Measurements from ENCODE around the gene MBP.

MBP gene

DNA sequence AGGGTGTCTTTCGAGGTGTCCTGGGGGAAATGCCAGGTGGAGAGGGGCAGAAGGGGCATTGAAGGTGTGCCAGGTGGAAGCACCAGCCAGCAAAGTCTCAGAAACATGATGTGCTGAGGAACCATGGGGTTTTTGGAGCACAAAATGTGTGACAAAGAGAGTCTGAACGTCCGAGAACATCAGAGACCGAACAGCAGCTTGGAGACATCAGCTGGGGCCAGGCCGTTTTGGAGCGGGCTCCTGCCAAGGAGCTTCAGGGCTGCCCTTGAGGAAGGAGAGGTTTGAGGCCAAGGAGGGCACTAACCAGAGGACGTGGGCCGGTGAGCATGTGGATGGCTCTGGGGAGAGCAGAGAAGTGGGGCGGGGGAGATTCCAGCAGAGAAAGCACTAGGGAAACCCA, 5.3 kb upstream of the MBP start:
- peaks cover 11% of the 10 kb centered on the region for H3K4me1 ChIP-seq (ENCODE audit: control insufficient read depth, insufficient read depth, low read length)
- no peaks in the 10 kb centered on the region for H3K27me3 ChIP-seq (ENCODE audit: control insufficient read depth, insufficient read depth, low read length)
- no peak overlapping the region for H3K4me3 ChIP-seq (ENCODE audit: low read length)
- H3K9ac ChIP-seq (ENCODE audit: low read length), result no peak overlapping the region
- H3K36me3 ChIP-seq (ENCODE audit: control insufficient read depth, insufficient read depth, low read length), result no peaks in the 10 kb centered on the region
- no peaks in the 10 kb centered on the region for H3K9me3 ChIP-seq (ENCODE audit: control insufficient read depth, low read length)

DNA sequence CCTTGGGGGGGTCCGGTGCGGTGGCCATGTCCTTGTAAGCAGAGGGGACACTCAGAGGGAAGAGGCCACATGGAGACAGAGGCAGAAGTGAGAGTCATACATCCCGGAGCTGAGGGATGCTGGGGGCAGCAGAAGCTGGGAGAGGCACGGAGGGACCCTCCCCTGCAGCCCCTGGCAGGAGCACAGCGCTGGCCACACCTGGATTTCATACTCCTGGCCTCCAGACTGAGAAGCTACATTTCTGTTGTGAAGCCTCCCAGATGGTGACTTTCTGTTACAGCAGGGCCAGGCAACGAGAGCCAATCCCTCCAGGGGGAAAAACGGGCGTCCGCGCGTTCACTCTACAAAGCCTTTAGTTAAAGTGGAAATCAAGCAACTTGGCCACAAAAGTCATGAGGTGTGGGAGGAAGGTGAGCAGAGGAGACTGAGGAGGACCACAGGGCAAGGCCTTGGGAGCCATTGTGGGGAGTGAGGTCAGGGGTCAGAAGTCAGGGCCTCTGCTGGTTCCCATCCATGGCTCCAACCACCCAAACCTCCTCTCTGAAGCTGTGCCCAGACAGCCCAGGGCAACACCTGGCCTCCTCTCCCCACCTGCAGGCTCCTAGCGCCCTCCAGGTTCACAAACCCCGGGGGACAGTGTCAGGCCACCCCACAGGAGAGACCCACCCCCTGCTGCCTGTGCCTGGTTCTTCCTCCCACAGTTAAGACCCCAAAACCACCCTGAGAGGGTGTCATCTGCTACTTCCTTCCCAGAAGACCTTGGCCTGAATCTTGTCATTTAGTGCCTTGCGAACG, 4.5 kb upstream of the MBP start:
- no peak overlapping the region for H3K9ac ChIP-seq (ENCODE audit: low read length)
- H3K27me3 ChIP-seq (ENCODE audit: control insufficient read depth, insufficient read depth, low read length), result no peaks in the 10 kb centered on the region
- no peaks in the 10 kb centered on the region for H3K36me3 ChIP-seq (ENCODE audit: control insufficient read depth, insufficient read depth, low read length)
- H3K4me3 ChIP-seq (ENCODE audit: low read length), result no peak overlapping the region
- H3K9me3 ChIP-seq (ENCODE audit: control insufficient read depth, low read length), result no peaks in the 10 kb centered on the region
- peaks cover 11% of the 10 kb centered on the region for H3K4me1 ChIP-seq (ENCODE audit: control insufficient read depth, insufficient read depth, low read length)

DNA sequence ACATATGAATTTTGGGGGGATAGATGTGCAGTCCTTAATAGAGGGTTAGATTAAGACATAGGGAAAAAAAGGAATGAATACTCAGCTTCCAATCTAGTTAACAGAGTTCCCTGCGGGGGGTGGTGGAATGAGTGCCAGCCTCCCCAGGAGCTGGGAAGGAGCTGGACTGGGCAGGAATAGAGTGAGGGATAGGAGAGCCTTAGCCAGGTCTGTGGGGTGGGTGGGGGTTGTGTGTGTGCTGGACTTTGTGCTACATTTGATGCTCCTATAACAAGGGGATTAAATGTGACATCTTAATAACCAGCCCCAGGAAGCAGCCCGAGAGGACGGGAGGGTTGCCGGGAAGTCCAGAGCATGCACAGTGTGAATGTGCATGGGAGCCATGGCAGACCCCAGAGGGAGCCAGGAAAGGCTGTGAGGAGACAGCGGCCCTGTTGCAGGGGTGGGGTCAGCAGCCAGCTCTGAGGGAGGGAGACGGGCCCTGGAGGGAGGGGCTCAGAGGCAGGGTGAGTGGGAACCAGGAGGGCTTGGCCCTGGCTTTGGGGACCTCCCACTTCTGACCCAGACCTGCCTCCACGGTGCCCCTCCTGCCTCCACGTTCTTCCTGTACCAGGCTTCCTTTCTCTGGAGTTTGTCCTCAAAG, 3.6 kb upstream of the MBP start:
- Histone ChIP-seq H3K4me1 (ENCODE audit: control insufficient read depth, insufficient read depth, low read length) (peaks cover 11% of the 10 kb centered on the region), H3K27me3 (ENCODE audit: control insufficient read depth, insufficient read depth, low read length) (no peaks in the 10 kb centered on the region), H3K9me3 (ENCODE audit: control insufficient read depth, low read length) (no peaks in the 10 kb centered on the region), H3K4me3 (ENCODE audit: low read length) (no peak overlapping the region), H3K9ac (ENCODE audit: low read length) (no peak overlapping the region), H3K36me3 (ENCODE audit: control insufficient read depth, insufficient read depth, low read length) (no peaks in the 10 kb centered on the region)

DNA sequence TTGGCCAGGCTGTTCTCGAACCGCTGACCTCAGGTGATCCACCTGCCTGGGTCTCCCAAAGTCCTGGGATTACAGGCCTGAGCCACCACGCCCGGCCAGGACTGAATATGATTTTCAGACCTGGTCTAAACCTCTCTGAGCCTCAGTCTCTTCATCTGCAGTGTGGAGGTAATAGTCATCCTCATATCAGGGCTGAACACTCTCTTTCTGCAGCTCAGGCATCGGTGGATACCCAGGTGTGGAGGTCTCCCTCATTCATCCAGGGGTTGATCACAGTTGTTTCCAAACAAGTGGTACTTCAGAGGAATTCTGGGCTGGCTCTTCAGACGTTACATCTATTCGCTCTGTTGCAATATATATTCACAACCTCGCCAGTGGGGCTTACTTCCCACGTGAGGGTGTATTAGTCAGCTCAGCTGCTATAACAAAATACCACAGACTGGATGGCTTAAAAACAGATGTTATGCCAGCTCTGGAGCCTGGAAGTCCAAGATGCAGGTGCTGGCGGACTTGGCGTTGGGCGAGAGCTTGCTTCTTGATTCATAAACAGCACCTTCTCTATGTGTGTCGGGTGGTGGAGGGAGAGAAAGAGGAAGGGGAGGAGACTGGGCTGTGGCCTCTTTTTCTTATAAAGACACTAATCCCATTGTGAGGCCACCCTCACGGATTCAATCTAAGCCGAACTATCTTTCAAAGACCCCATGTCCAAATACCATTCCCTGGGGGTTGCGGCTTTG, 2.9 kb upstream of the MBP start:
- no peaks in the 10 kb centered on the region for H3K36me3 ChIP-seq (ENCODE audit: control insufficient read depth, insufficient read depth, low read length)
- no peaks in the 10 kb centered on the region for H3K27me3 ChIP-seq (ENCODE audit: control insufficient read depth, insufficient read depth, low read length)
- H3K9ac ChIP-seq (ENCODE audit: low read length), result no peak overlapping the region
- no peaks in the 10 kb centered on the region for H3K9me3 ChIP-seq (ENCODE audit: control insufficient read depth, low read length)
- H3K4me3 ChIP-seq (ENCODE audit: low read length), result no peak overlapping the region
- peaks cover 14% of the 10 kb centered on the region for H3K4me1 ChIP-seq (ENCODE audit: control insufficient read depth, insufficient read depth, low read length)

DNA sequence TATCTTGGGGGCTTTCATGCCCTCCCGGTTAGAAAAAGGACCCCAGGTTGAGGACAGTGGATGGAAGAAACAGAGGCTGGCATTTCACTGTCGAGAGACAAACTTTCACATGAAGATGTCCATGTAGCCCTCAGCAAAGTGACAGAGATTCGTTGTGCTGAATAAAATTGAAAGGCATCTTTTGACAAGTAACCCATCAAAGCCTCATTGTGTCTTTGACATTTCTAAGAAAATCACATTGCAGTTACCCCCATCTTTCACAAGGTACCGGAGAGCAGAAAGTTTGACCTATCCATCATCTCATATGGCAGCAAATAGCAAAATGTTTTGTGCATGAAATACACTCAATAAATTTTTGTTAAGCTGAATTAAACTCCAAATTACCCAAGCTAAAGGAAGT, 2.0 kb upstream of the MBP start:
- no peak overlapping the region for H3K4me3 ChIP-seq (ENCODE audit: low read length)
- H3K9ac ChIP-seq (ENCODE audit: low read length), result no peak overlapping the region
- peaks cover 19% of the 10 kb centered on the region for H3K4me1 ChIP-seq (ENCODE audit: control insufficient read depth, insufficient read depth, low read length)
- H3K27me3 ChIP-seq (ENCODE audit: control insufficient read depth, insufficient read depth, low read length), result no peaks in the 10 kb centered on the region
- no peaks in the 10 kb centered on the region for H3K36me3 ChIP-seq (ENCODE audit: control insufficient read depth, insufficient read depth, low read length)
- H3K9me3 ChIP-seq (ENCODE audit: control insufficient read depth, low read length), result no peaks in the 10 kb centered on the region

- Histone ChIP-seq H3K9ac (ENCODE audit: low read length) (no peak overlapping the region), H3K4me1 (ENCODE audit: control insufficient read depth, insufficient read depth, low read length) (peaks cover 19% of the 10 kb centered on the region), H3K9me3 (ENCODE audit: control insufficient read depth, low read length) (no peaks in the 10 kb centered on the region), H3K4me3 (ENCODE audit: low read length) (no peak overlapping the region), H3K27me3 (ENCODE audit: control insufficient read depth, insufficient read depth, low read length) (no peaks in the 10 kb centered on the region), H3K36me3 (ENCODE audit: control insufficient read depth, insufficient read depth, low read length) (no peaks in the 10 kb centered on the region)
Measured at GRCh38 chr18:77133835-77134496, 1.4 kb upstream of the MBP start.

DNA sequence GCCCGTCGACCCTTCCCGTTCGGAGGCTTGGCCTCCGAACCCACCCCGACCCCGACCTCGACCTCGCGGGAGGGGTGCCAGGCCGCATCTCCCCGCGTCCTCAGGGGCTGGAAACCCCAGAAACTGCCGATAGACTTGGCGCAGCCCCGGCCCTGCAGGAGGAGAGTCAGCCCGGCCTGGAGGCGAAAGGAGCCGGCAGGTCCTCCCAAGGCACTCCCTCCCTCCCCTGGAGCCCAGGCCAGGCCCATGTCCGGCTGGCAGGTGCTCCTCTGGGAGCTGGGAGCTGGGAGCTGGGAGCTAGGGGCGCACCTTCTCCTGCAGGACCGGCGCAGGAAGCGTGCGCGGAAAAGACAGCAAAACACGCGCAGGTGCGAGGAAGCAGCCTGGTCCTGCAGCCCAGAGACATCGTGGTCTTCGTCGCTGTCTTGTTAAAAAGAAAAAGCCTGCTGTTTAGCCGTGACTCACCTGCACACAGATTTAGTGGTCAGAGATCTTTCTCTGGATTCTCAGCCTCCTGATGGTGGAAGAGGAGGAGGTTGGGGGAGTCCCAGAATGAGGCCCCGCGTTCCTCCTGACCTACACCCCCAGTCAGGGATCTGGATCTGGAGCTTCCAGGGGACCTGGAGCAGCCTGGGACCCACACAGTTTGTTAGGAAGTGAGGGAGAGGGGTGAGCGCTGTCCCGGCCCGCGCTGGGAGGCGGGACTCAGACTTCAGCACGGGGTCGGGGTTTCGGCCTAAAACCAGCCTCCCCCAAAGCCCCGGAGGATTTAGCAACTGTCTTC, 660 bp upstream of the MBP start:
- Histone ChIP-seq H3K36me3 (ENCODE audit: control insufficient read depth, insufficient read depth, low read length) (no peaks in the 10 kb centered on the region), H3K9ac (ENCODE audit: low read length) (peak overlapping the region; percentile 97), H3K4me3 (ENCODE audit: low read length) (peak overlapping the region; percentile 77), H3K27me3 (ENCODE audit: control insufficient read depth, insufficient read depth, low read length) (no peaks in the 10 kb centered on the region), H3K4me1 (ENCODE audit: control insufficient read depth, insufficient read depth, low read length) (peaks cover 20% of the 10 kb centered on the region), H3K9me3 (ENCODE audit: control insufficient read depth, low read length) (no peaks in the 10 kb centered on the region)

DNA sequence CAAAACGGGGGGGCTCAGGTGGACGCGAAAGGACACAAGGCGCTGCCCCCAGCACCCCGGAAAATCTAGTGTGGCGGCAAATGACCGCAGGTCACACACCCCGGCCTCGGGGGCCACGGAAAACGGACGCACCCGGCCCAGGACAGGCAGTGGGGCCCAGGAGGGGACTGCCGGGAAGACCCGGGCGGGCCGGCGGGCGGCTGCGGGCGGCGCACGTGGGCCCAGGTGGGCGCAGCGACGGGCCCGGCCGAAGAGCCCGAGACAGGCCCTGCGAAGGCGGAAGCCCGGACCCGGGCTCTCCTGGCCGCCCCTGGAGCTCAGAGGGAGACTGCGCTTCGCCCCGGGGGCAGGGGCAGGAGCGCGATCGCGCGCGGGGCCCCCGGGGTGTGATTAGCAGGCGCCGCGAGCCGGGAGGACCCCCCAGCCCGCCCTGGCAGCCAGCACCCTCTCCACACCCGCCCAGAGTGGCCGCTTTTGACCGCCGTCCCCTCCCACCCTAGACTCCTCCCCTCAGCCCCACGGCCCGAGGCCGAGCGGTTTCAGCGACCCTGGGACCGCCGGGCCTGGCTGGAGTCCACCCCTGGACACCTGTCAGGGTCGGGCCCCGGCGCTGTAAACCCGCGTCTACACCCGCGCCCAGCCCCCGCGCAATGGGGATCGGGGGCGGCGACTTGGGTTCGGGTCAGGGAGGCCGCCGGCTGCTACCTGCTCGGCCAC, 773 bp downstream of the MBP start:
- H3K4me1 ChIP-seq (ENCODE audit: control insufficient read depth, insufficient read depth, low read length), result peaks cover 31% of the 10 kb centered on the region
- no peaks in the 10 kb centered on the region for H3K36me3 ChIP-seq (ENCODE audit: control insufficient read depth, insufficient read depth, low read length)
- peak overlapping the region; percentile 74 for H3K4me3 ChIP-seq (ENCODE audit: low read length)
- H3K27me3 ChIP-seq (ENCODE audit: control insufficient read depth, insufficient read depth, low read length), result no peaks in the 10 kb centered on the region
- H3K9ac ChIP-seq (ENCODE audit: low read length), result peak overlapping the region; percentile 97
- H3K9me3 ChIP-seq (ENCODE audit: control insufficient read depth, low read length), result no peaks in the 10 kb centered on the region

DNA sequence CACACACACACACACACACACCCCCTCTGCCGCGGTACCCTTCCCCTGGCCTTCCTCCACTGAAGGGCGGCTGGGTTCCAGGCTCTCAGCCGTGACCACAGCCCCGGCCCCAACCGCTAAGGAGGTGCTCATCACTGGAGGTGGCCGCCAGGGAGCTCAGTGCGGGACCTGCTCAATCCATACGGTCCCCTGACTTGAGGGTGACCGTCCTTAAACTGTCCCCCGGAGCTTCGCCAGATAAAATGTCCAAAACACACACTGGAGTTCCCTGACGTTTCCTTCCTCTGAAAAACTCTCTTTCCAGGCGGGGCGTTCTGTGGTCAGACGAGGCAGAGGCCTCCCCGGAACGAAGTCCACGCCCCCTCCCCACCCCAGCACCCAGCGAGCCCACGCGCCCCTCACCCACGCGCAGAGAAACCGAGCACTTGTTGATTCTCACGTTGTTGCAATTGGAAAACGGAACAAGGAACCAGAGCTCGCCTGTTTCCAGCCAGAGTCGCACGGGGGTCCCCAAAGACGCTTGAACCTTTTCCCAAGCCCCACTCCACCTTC, 1.4 kb downstream of the MBP start:
- Histone ChIP-seq H3K9me3 (ENCODE audit: control insufficient read depth, low read length) (no peaks in the 10 kb centered on the region), H3K4me1 (ENCODE audit: control insufficient read depth, insufficient read depth, low read length) (peaks cover 31% of the 10 kb centered on the region)

GRCh38 chr18:77130229-77131099, 2.1 kb downstream of the MBP start:
- Histone ChIP-seq H3K4me1 (ENCODE audit: control insufficient read depth, insufficient read depth, low read length) (peaks cover 31% of the 10 kb centered on the region), H3K9me3 (ENCODE audit: control insufficient read depth, low read length) (no peaks in the 10 kb centered on the region), H3K36me3 (ENCODE audit: control insufficient read depth, insufficient read depth, low read length) (no peaks in the 10 kb centered on the region), H3K9ac (ENCODE audit: low read length) (peak overlapping the region; percentile 97), H3K27me3 (ENCODE audit: control insufficient read depth, insufficient read depth, low read length) (no peaks in the 10 kb centered on the region), H3K4me3 (ENCODE audit: low read length) (peak overlapping the region; percentile 74)

More for the DNA sequence above, 1.4 kb downstream of the MBP start:
- no peaks in the 10 kb centered on the region for H3K27me3 ChIP-seq (ENCODE audit: control insufficient read depth, insufficient read depth, low read length)
- H3K9ac ChIP-seq (ENCODE audit: low read length), result peak overlapping the region; percentile 97
- H3K36me3 ChIP-seq (ENCODE audit: control insufficient read depth, insufficient read depth, low read length), result no peaks in the 10 kb centered on the region
- H3K4me3 ChIP-seq (ENCODE audit: low read length), result peak overlapping the region; percentile 74

Data from mucosa of stomach (tissue), 1 donor.